ENCODE data around the gene CPB2. TPM values are rescaled to one million over a fixed set of nuclear protein-coding genes. Genes with fewer than 3 reads are reported as not detected.

CPB2 gene
- total RNA-seq, 1 experiment from 2014 or later: 0.15 TPM

GRCh38 chr13:46052319-46053161 lies 52.3 kb downstream of the CPB2 start, which contains the start of gene ZC3H13 (continued):
- TF ChIP-seq REST (IDR thresholded peaks at IDR 0.05; ENCODE audit: low read depth): no peak
- no peak for TF ChIP-seq EZH2 (IDR thresholded peaks at IDR 0.05)
- TF ChIP-seq SRF (IDR thresholded peaks at IDR 0.05; ENCODE audit: low read depth): peak; percentile 89
- no peak for TF ChIP-seq ATF3 (IDR thresholded peaks at IDR 0.05)
- no peak for TF ChIP-seq RAD21 (IDR thresholded peaks at IDR 0.05; ENCODE audit: low read depth)
- TF ChIP-seq EZH2phosphoT487 (IDR thresholded peaks at IDR 0.05; ENCODE audit: borderline replicate concordance): no peak
- TF ChIP-seq EGR1 (IDR thresholded peaks at IDR 0.05; ENCODE audit: low read depth): no peak
- no peak for TF ChIP-seq FOSL1 (IDR thresholded peaks at IDR 0.05; ENCODE audit: low read depth)
- peak; percentile 73 for TF ChIP-seq SP1 (IDR thresholded peaks at IDR 0.05; ENCODE audit: low read depth)
- peak in 2 of 3 experiments; percentile 31 to 35; a peak in 1 of 6 replicates for TF ChIP-seq CTCF (IDR thresholded peaks at IDR 0.05 in 2 of 3, conservative IDR thresholded peaks at IDR 0.05 in 1 of 3; ENCODE audit: borderline replicate concordance in 1 of 3, insufficient read depth in 1 of 3, low read depth in 2 of 3, low read length in 2 of 3)
- TF ChIP-seq SIN3A (IDR thresholded peaks at IDR 0.05; ENCODE audit: low read depth): peak; percentile 82
- TF ChIP-seq CEBPB (IDR thresholded peaks at IDR 0.05; ENCODE audit: low read depth): no peak
- peak; percentile 71 for TF ChIP-seq ELF1 (IDR thresholded peaks at IDR 0.05; ENCODE audit: borderline replicate concordance, low read depth)

Measured in HCT116 (cell line).